WI38 (cell line): Measurements from ENCODE around the gene CCT6A.
"Not testable (repeated sequence)": the region's sequence is repeated elsewhere in the genome, so short reads cannot be mapped to it uniquely, and the experiment has no call there.

Experiments
- H3K4me3 ChIP-seq: 2 replicates; pipeline ENCODE4 v1.5.1; 2011; ENCODE audit warnings: low read depth, mild to moderate bottlenecking, control low read depth, low read length
- CTCF ChIP-seq: IDR thresholded peaks from 2 replicates; pipeline ENCODE4 v1.5.1; 2012; ENCODE audit warnings: low read depth, mild to moderate bottlenecking, control low read depth, low read length

The CCT6A gene

GRCh38 chr7:56063500-56063881 lies 11.9 kb downstream of the CCT6A start:
- no peak for TF ChIP-seq CTCF
- H3K4me3 ChIP-seq: no peak overlapping the region

GRCh38 chr7:56063882-56064625 lies 12.5 kb downstream of the CCT6A start, which contains the start of gene SUMF2:
Gene SUMF2 (plus strand): TSS chr7:56064286. CDS start chr7:56064312, 26 bp downstream.
- peak within 1 kb of the TSS; percentile 83 for H3K4me3 ChIP-seq
- no peak for TF ChIP-seq CTCF

GRCh38 chr7:56066376-56066775 lies 14.8 kb downstream of the CCT6A start:
- H3K4me3 ChIP-seq: not testable (repeated sequence)

- no peak overlapping the region for H3K4me3 ChIP-seq
- peak; percentile 91 for TF ChIP-seq CTCF
These were observed 22.8 kb downstream of the CCT6A start for GRCh38 chr7:56074371-56074791.

- H3K4me3 ChIP-seq: no peak overlapping the region
- TF ChIP-seq CTCF: no peak
These were observed 26.1 kb downstream of the CCT6A start for GRCh38 chr7:56077681-56078080.

- no peak overlapping the region for H3K4me3 ChIP-seq
- TF ChIP-seq CTCF: no peak
These were observed 26.6 kb downstream of the CCT6A start for GRCh38 chr7:56078196-56078595.

GRCh38 chr7:56079450-56080185 lies 28.1 kb downstream of the CCT6A start:
- H3K4me3 ChIP-seq: no peak overlapping the region
- peak; percentile 61 for TF ChIP-seq CTCF

- H3K4me3 ChIP-seq: not testable (repeated sequence)
These were observed 29.3 kb downstream of the CCT6A start for GRCh38 chr7:56080726-56081435.
